Measurements from ENCODE around the gene UGT1A9. TPM values are rescaled to one million over a fixed set of nuclear protein-coding genes. Genes with fewer than 3 reads are reported as not detected.

The UGT1A9 gene
- total RNA-seq, 1 donor from 2014 or later, result not detected

- Histone ChIP-seq H3K9me3 (ENCODE audit: low read depth) (no peaks in the 10 kb centered on the region), H3F3A (ENCODE audit: low read depth) (no peaks in the 10 kb centered on the region), H3K79me2 (ENCODE audit: low read depth) (no peaks in the 10 kb centered on the region), H3K4me2 (no peak overlapping the region), H3K36me3 (no peaks in the 10 kb centered on the region), H4K20me1 (ENCODE audit: low read depth) (no peaks in the 10 kb centered on the region), H3K9ac (no peak overlapping the region), H3K27me3 (no peaks in the 10 kb centered on the region), H2AFZ (replicated peaks) (no peak overlapping the region), H3K27ac (no peak overlapping the region), H3K4me1 (no peaks in the 10 kb centered on the region), H3K4me3 (no peak overlapping the region)
- H3K27ac Mint-ChIP-seq, result no peak overlapping the region
- no peaks in the 10 kb centered on the region for H3K4me1 Mint-ChIP-seq
- no peak for DNase-seq (ENCODE audit: low spot score)
- TF ChIP-seq EZH2phosphoT487 (IDR thresholded peaks at IDR 0.05) (no peak), EZH2 (IDR thresholded peaks at IDR 0.05) (no peak), CTCF (IDR thresholded peaks at IDR 0.05) (no peak)
- peaks cover 8% of the 10 kb centered on the region for H3K9me3 Mint-ChIP-seq
- H3K36me3 Mint-ChIP-seq, result no peaks in the 10 kb centered on the region
- no peak overlapping the region for H3K4me3 Mint-ChIP-seq
- peaks cover 2% of the 10 kb centered on the region for H3K27me3 Mint-ChIP-seq (ENCODE audit: insufficient read depth, low read depth)
Measured at GRCh38 chr2:233807215-233807865, 135.6 kb downstream of the UGT1A9 start.

GRCh38 chr2:233807966-233808935 lies 136.6 kb downstream of the UGT1A9 start:
- peaks cover 2% of the 10 kb centered on the region for H3K9me3 Mint-ChIP-seq
- H3K9me3 ChIP-seq (ENCODE audit: low read depth), result no peaks in the 10 kb centered on the region
- H3K79me2 ChIP-seq (ENCODE audit: low read depth), result no peaks in the 10 kb centered on the region
- no peaks in the 10 kb centered on the region for H3K4me1 Mint-ChIP-seq
- DNase-seq (ENCODE audit: low spot score), result no peak
- H3K36me3 Mint-ChIP-seq, result no peaks in the 10 kb centered on the region
- H3K27ac Mint-ChIP-seq, result no peak overlapping the region
- no peak overlapping the region for H3K4me3 Mint-ChIP-seq
- H3K27ac ChIP-seq, result no peak overlapping the region
- no peak overlapping the region for H3K4me2 ChIP-seq
- peaks cover 2% of the 10 kb centered on the region for H3K27me3 Mint-ChIP-seq (ENCODE audit: insufficient read depth, low read depth)
- H3K4me1 ChIP-seq, result no peaks in the 10 kb centered on the region
- no peaks in the 10 kb centered on the region for H3K27me3 ChIP-seq
- no peaks in the 10 kb centered on the region for H3F3A ChIP-seq (ENCODE audit: low read depth)
- no peaks in the 10 kb centered on the region for H3K36me3 ChIP-seq
- H4K20me1 ChIP-seq (ENCODE audit: low read depth), result no peaks in the 10 kb centered on the region
- no peak for TF ChIP-seq EZH2 (IDR thresholded peaks at IDR 0.05)
- TF ChIP-seq CTCF (IDR thresholded peaks at IDR 0.05), result no peak
- TF ChIP-seq EZH2phosphoT487 (IDR thresholded peaks at IDR 0.05), result no peak
- no peak overlapping the region for H2AFZ ChIP-seq (replicated peaks)
- H3K9ac ChIP-seq, result no peak overlapping the region
- no peak overlapping the region for H3K4me3 ChIP-seq

- no peaks in the 10 kb centered on the region for H3K4me1 ChIP-seq
- no peaks in the 10 kb centered on the region for H4K20me1 ChIP-seq (ENCODE audit: low read depth)
- no peaks in the 10 kb centered on the region for H3K79me2 ChIP-seq (ENCODE audit: low read depth)
- no peak overlapping the region for H3K4me3 ChIP-seq
- Mint-ChIP-seq H3K27ac (no peak overlapping the region), H3K27me3 (ENCODE audit: insufficient read depth, low read depth) (no peaks in the 10 kb centered on the region), H3K4me3 (no peak overlapping the region), H3K9me3 (no peaks in the 10 kb centered on the region), H3K36me3 (no peaks in the 10 kb centered on the region), H3K4me1 (no peaks in the 10 kb centered on the region)
- H3K9ac ChIP-seq, result no peak overlapping the region
- H3F3A ChIP-seq (ENCODE audit: low read depth), result no peaks in the 10 kb centered on the region
- no peaks in the 10 kb centered on the region for H3K27me3 ChIP-seq
- H3K9me3 ChIP-seq (ENCODE audit: low read depth), result no peaks in the 10 kb centered on the region
- H3K27ac ChIP-seq, result no peak overlapping the region
- TF ChIP-seq EZH2phosphoT487 (IDR thresholded peaks at IDR 0.05) (no peak), CTCF (IDR thresholded peaks at IDR 0.05) (no peak), EZH2 (IDR thresholded peaks at IDR 0.05) (no peak)
- no peaks in the 10 kb centered on the region for H3K36me3 ChIP-seq
- H2AFZ ChIP-seq (replicated peaks), result no peak overlapping the region
- H3K4me2 ChIP-seq, result no peak overlapping the region
- no peak for DNase-seq (ENCODE audit: low spot score)
Measured at GRCh38 chr2:233810385-233810784, 138.7 kb downstream of the UGT1A9 start.
